ENCODE data around the gene ST3GAL2.
"Not testable (repeated sequence)": the region's sequence is repeated elsewhere in the genome, so short reads cannot be mapped to it uniquely, and the experiment has no call there.

The ST3GAL2 gene

DNA sequence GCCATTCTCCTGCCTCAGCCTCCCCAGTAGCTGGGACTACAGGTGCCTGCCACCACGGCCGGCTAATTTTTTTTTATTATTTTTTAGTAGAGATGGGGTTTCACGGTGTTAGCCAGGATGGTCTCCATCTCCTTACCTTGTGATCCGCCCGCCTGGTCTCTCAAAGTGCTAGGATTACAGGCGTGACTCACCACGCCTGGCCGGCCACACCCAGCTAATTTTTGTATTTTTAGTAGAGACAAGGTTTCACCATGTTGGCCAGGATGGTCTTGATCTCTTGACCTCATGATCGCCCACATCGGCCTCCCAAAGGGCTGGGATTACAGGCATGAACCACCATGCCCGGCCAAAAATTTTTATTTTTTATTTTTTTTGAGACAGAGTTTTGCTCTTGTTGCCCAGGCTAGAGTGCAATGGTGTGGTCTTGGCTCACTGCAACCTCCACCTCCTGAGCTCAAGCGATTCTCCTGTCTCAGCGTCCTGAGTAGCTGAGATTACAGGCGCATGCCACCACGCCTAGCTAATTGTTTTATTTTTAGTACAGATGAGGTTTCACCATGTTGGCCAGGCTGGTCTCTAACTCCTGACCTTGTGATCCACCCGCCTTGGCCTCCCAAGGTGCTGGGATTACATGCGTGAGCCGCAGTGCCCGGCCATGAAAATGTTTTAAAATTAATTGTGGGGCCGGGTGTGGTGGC is 52.5 kb downstream of the ST3GAL2 start:
- DNase-seq (ENCODE audit: low read depth, low spot score): not testable (repeated sequence)

DNA sequence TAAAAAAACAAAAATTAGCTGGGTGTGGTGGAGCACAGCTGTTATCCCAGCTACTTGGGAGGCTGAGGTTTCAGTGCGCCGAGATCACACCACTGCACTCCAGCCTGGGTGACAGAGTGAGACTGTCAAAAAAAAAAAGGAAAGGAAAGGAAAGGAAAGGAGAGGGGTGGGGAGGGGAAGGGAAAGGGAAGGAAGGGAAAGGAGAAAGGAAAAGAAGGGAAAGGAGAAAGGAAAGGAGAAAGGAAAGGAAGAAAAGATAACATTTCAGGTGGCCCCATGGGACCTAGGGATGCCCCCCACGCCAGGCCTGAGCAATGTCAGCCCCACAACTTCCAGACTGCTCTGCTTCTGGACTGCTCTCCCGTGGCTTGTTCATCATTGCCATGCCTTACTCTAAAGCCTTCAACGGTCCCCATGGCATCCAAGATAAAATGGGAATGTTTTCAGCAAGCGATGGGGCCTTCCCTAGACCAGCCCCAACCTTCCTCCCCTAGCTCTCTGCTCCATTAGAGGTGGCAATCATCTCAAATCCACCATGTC is 55.4 kb downstream of the ST3GAL2 start:
- no peak for DNase-seq (ENCODE audit: low read depth, low spot score)

DNA sequence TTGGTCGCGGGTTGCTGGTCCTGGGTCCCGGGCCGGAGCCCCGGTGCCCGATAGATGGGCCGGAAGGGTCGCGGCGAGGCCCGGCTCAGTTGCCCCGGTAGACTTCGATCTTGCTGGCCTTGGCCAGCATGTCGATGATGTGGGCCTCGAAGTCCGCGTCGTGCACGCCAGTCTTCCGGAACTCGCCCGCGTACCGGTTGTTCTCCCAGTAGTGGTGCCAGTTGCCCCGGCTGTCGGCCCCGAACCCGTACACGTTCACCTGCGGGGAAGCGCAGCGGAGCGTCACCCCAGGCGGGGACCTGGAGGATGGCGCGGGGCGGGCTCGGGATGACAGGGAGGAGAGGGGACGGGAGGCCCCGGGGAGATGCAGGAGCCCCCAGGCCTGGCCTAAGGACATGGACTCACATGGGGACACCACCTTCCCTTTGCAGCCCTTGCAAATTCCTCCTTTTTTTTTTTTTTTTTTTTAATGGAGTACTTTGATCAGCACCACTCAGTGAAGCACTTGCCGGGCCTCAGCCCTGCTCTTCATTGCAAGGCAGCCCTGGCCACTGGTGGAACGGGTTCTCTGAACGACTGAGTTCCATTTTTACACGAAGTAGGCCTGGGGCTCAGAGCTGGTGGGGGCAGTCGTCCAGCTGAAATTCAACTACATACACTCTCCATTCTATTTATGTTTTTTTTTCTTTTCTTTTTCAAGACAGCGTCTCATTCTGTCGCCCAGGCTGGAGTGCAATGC is 57.1 kb downstream of the ST3GAL2 start:
- DNase-seq (ENCODE audit: low read depth, low spot score): no peak

DNA sequence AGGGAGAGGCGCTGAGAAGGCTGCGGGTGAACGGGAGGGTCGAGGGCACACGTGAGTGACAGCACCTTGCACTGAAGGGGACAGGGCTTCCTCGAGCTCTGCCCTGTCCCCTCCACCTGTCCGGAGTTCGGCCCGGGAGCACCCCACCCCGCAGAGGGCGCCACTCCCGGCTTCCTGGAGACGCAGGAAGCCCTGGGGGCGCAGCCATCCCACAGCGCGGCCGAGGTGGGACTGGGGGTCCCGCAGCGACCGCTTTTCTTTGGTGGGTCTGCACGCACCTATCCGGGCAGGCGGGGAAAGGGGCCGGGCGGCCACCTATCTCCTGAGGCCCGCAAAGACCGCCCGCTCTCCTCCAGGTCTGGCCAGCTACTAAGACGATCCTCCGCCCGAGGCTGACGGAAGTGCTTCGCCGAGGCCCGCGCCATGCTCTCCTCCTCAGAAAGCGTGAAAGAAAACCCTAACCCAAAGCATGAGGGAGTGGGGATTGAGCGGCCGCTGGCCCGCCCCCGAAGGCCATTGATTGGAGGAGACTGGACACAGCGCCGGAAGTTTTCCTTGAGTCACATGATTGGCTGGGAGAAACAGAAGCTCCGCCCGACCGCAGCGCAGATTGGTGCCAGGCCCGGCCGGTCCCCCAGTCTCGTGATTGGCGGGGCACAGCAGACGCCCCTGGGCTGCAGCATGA is 57.8 kb downstream of the ST3GAL2 start:
- DNase-seq (ENCODE audit: low read depth, low spot score): peak; percentile 89

DNA sequence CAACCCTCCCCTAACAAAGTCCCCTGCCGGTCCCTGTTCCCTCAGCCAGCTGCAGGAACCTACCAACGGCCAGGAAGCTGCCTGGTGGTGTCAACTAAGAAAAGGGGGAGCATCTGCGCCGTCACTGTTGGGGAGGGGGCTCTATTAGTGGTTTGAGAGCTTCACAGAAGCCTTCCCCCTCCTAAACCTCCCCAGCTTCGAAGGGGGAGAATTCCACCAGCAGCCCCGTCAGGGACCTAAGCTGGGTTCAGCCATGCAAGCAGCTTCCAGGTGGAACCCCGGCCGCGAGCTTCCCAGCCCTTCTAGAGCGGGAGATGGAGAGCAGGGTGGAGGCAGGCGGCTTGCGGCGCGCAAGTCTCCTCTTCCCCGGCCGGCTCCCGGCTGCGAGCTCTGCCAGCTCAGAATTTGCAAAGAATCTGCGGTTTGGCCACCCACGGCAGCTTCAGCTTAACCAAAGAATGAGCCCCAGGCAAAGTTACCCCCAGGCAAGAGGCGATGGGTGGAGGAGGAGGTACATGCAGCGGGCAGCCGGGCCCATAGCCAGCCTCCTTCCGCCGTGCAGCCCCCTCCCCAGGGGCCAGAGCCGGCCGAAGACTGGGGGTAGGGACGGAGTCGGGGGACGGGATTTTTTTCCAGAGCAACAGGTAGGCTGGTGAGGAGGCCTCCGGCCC is 58.5 kb downstream of the ST3GAL2 start:
- peak; percentile 41 for DNase-seq (ENCODE audit: low read depth, low spot score)

DNA sequence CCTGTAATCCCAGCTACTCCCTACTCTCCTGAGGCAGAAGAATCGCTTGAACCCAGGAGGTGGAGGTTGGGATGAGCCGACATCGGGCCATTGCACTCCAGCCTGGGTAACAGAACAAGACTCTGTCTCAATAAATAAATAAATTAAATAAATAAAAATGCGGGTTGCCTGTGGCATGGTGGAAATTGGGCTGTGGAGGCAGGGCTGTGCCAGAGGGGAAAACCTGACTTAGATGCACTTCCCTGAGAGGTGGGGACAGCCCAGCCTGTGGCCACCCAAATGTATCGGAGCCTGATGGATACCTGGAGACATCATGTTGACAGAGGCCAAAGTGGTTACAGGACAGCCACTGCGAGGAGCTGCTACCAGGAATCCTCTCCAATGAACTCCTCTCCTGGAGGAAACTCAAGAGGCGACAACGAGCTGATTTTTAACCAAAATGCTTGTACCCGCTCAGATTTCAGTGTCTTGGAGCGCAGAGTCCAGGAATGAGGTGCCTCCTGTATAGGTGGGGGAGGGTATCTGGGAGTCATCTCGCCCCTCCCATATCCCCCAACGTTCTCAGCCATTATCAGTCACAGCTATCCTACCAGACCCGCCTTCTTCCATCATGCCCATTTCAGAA is 59.9 kb downstream of the ST3GAL2 start:
- DNase-seq (ENCODE audit: low read depth, low spot score): no peak

DNA sequence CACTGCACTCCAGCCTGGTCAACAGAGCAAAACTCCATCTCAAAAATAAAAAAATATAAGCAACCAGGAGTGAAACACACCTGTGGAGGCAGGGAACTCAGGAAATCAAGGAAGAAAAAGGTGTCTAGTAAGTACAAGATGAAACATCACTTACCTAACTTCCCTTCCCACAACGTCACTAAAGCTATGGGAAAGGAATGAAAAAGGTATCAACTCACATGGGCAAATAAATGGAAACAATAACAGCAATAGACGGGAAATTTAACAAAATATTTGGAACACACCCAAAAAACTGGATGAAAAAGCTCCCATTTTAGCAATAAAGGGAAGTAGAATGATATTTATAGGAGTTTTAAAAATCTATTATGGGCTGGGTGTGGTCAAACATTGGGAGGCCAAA is 61.1 kb downstream of the ST3GAL2 start:
- no peak for DNase-seq (ENCODE audit: low read depth, low spot score)

DNA sequence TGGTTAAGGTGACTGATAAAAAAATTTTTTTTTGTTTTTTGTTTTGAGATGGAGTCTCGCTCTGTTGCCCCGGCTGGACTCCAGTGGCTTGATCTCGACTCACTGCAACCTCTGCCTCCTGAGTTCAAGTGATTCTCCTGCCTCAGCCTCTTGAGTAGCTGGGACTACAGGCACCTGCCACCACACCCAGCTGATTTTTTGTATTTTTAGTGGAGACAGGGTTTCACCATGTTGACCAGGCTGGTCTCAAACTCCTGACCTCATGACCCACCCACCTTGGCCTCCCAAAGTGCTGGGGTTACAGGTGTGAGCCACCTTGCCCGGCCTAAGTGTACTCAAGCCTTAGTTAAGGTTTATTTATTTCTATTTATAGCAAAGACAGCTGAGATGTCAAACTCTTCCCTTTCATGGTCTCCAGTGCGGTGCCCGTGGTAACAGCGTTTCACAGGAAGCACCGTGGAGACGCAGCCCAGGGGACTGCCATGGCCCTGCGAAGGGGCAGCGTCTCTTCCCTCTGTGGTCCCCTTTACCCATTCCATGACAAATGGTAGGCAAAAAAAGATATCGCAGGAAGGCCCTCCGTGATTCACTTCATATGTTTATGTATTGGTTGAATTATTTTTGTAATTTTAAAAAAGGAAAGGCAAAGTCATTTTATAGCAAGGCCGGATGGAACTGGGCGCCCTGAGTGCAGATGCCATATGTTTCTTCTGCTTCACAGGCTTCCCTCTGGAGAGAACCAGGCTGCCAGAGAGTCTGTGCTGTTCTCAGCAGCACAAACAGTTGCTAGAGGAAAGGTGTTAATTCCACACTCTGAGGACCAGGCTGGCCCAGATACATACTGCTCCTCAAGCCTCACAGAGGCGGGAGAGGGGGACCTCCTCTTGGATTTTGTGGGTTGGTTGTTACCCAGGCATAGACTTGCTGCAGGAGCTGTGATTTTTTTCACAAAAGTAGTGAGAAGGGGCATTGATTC is 63.0 kb downstream of the ST3GAL2 start:
- DNase-seq (ENCODE audit: low read depth, low spot score): no peak

DNA sequence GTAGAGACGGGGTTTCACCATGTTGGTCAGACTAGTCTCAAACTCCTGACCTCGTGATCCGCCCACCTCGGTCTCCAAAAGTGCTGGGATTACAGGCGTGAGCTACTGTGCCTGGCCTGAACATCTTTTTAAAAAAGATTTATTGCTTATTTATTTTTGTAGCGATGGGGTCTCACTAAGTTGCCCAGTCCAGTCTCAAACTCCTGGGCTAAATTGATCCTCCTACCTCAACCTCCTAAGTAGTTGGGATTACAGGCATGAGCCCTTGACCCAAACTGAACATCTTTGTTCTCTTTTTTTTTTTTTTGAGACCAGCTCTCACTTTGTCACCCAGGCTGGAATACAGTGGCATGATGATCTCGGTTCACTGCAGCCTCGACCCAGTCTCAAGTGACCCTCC is 64.7 kb downstream of the ST3GAL2 start:
- DNase-seq (ENCODE audit: low read depth, low spot score): no peak

DNA sequence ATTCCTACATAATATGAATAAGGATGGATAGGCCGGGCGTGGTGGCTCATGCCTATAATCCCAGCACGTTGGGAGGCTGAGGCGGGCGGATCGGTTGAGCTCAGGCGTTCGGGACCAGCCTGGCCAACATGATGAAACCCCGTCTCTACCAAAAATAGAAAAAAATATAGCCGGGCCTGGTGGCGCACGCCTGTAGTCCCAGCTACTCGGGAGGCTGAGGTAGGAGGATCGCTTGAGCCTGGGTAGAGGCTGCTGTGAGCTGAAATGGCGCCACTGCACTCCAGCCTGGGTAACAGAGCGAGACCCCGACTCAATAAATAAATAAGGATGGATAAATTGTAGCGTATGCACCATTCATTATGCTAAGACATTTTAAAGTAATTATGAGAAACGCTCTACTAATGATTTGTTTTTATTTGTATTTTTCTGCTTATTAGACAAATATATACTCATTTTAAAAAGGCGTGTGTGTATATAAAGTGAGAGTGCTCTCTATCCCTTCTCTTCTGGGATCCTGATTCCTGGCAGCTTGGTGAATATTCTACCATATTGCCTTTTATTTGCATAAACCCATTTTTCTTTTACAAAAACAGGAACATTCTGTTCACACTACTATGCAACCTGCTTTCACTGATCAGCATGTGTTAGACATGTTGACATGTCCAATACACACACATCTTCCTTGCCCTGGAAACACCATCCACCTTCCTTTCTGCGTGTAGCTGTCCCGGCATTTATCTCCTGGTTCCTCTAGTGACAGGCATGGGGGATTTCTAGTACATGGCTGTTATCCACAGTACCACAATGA is 65.8 kb downstream of the ST3GAL2 start:
- DNase-seq (ENCODE audit: low read depth, low spot score): no peak

DNA sequence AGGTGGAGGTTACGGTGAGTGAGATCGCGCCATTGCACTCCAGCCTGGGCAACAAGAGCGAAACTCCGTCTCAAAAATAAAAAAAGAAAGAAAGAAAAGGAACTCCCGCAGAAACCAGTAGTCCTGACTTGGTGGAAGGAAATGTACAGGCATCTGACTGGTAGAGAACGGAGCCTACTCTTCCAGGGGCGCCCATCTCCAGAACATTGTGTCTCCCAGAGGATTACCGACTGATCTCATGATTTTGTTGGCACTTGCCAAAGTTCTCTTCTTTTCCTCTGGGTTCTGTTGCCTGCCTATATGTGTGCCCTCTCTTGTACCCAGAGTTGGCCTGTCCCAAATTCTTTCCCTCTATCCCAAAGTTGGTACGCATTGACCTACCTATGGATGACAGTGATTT is 68.0 kb downstream of the ST3GAL2 start:
- no peak for DNase-seq (ENCODE audit: low read depth, low spot score)

DNA sequence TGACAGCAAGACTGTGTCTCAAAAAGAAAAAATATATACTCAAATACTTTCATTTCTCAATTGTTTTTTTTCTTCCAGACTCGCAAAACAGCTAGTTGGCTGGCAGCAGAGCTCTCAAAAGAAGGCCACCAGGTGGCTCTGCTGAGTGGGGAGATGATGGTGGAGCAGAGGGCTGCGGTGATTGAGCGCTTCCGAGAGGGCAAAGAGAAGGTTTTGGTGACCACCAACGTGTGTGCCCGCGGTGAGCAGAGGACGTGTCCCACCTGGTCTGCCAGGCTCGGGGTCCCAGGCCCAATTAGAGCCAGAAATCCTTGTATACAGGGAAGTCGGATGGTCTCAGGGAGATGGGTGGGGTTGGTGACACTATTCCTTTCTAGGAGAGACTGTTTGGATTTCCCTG is 68.8 kb downstream of the ST3GAL2 start:
- not testable (repeated sequence) for DNase-seq (ENCODE audit: low read depth, low spot score)

DNA sequence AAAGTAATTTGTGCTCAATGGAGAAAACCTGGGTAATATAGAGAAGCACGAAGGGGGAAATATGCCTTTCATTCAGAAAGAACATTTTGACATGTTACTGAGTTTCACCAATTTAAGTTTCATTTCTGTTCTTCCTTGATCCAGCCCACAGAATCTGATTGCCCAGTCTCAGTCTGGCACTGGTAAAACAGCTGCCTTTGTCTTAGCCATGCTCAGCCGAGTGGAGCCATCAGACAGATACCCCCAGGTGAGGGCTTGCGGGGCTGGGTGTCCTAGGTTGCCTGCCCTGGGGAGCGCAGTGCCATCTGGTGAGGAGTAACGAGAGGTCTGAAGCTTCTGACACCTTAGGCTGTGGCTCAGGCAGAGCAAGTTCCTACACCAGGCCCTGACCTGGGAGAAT is 74.5 kb downstream of the ST3GAL2 start:
- no peak for DNase-seq (ENCODE audit: low read depth, low spot score)

DNA sequence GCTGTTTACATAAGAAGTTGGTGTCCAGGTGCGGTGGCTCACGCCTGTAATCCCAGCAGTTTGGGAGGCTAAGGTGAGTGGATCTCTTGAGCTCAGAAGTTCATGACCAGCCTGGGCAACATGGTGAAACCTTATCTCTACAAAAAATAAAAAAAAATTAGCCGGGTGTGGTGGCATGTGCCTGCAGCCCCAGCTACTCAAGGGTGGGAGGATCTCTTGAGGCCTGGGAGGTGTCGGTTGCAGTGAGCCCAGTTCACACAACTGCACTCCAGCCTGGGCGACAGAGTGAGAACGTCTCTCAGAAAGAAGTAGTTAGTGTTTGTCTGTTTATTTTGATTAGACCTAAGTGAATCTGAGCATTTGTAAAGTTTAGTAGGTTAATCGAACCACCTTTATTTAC is 79.3 kb downstream of the ST3GAL2 start:
- DNase-seq (ENCODE audit: low read depth, low spot score): no peak

DNA sequence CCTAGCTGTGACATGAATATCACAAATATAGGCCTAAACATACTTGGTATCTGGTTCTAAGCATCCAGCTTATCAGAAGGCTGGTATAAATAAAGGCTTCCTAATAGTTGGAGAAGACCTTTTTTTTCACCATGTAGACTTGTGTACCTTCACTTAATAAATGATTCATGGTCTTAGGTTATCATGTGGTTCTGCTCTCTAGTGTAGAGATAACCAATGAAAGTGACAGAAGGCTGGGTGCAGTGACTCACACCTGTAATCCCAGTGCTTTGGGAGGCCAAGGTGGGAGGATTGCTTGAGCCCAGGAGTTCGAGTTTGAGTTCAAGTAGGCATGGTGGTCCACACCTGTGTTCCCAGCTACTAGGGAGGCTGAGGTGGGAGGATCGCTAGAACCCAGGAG is 89.1 kb downstream of the ST3GAL2 start:
- no peak for DNase-seq (ENCODE audit: low read depth, low spot score)

DNA sequence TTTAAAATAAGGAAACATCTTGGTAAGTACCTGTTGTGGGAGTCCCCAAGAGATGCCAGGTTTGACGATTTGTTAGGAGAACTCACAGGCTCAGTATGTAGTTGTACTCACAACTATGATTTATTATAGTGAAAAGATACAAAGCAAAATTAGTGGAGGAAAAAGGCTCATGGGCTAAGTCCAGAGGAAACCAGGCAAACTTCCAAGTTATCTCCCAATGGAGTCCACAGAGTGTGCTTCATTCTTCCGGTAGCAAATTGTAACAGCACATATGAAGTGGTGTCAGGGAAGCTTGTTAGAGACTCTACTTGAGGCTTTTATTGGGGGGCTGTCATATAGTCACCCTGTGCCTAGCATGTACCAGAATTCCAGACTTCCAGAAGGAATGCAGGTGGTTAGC is 89.9 kb downstream of the ST3GAL2 start:
- no peak for DNase-seq (ENCODE audit: low read depth, low spot score)

DNA sequence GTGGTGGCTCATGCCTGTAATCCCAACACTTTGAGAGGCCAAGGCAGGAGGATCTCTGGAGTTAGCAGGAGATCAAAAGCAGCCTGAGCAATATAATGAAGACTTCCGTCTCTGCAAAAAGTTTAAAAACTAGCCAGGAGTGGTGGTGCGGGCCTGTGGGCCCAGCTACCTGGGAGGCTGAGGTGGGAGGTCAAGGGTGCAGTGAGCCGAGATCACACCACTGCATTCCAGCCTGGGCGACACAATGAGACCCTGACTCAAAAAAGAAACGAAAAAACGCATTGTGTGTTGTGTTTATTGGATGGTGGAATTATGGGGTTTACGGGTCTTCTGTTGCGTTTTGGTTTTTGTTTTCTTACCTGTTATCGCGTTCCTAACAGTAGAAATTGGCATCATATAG is 93.1 kb downstream of the ST3GAL2 start:
- no peak for DNase-seq (ENCODE audit: low read depth, low spot score)

DNA sequence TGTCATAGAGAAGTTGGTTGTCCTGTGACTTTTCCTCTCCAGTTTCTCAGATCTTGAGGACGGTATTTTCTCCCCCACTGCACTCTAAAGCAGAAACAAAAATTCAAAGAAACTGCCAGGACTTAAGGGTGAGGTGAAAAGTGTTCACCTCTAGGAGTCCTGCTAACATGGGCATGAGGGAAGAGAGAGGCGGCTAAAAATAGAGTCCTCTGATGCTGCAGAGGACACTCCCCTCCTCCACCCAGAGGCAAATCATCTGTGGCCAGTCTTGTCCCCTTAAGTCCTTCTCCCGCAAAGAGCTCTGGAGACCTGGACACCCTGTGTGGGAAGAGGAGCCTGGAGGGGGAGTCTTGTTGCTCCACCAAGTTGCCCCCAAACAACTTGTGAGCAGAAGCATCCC is 96.9 kb downstream of the ST3GAL2 start:
- no peak for DNase-seq (ENCODE audit: low read depth, low spot score)

DNA sequence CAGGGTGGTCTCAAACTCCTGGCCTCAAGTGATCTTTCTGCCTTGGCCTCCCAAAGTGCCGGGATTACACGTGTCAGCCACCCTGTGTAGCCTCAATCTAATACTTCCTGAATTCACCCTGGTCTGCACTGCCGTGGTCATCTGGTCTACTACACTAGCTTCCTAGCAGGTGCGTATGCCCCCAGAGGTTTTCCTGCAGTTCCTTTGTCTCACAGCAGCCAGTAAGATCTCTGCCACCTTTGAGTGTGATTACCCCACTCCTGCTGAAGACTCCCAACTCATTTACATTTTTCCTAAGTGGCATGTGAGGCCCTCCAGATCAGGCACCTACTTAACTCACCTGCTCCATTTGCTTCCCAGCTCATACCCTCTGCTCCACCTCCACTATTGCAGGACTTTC is 97.3 kb downstream of the ST3GAL2 start:
- no peak for DNase-seq (ENCODE audit: low read depth, low spot score)

DNA sequence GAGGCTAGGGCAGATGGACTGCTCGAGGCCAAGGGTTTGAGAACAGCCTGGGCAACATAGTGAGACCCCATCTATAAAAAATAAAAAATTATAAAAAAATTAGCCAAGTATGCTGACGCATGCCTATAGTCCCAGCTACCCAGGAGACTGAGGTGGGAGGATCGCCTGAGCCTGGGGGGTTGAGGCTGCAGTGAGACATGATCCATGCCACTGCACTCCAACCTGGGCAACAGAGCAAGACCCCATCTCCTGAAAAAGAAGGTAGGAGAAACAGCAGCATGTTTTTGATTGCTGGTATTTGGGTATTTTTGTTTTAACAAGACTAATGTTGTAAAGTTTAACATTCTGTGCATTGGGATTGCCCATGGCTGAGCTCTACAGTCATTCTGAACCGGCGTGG is 101.1 kb downstream of the ST3GAL2 start:
- DNase-seq (ENCODE audit: low read depth, low spot score): no peak

All from brain pericyte (primary cell).